GM13976 (cell line): ENCODE measurements around the gene ABHD10.

Source experiments
- DNase-seq: peaks from one replicate; pipeline ENCODE4 v3.0.0; 2012; ENCODE audit warnings: low spot score
- in situ Hi-C: fragments of 300-500 bp; cut with MboI; formaldehyde crosslinking; loops from one replicate; pipeline ENCODE4 v1.12.0; 2022; ENCODE audit warnings: low sequenced_read_pairs, mixed read lengths, inconsistent platforms; ENCODE audit not compliant: unreplicated experiment
- TF ChIP-seq, protein P1 (sequence below): IDR thresholded peaks from 2 replicates; pipeline ENCODE4 v1.5.1; 2012; ENCODE audit warnings: borderline replicate concordance, mild to moderate bottlenecking; ENCODE audit not compliant: insufficient read depth; ENCODE audit errors: extremely low read depth, missing control alignments, control extremely low read depth

The ABHD10 gene

GRCh38 chr3:112002096-112002971, 23.5 kb downstream of the ABHD10 start:
- TF ChIP-seq, protein P1, sequence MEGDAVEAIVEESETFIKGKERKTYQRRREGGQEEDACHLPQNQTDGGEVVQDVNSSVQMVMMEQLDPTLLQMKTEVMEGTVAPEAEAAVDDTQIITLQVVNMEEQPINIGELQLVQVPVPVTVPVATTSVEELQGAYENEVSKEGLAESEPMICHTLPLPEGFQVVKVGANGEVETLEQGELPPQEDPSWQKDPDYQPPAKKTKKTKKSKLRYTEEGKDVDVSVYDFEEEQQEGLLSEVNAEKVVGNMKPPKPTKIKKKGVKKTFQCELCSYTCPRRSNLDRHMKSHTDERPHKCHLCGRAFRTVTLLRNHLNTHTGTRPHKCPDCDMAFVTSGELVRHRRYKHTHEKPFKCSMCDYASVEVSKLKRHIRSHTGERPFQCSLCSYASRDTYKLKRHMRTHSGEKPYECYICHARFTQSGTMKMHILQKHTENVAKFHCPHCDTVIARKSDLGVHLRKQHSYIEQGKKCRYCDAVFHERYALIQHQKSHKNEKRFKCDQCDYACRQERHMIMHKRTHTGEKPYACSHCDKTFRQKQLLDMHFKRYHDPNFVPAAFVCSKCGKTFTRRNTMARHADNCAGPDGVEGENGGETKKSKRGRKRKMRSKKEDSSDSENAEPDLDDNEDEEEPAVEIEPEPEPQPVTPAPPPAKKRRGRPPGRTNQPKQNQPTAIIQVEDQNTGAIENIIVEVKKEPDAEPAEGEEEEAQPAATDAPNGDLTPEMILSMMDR = no peak
- DNase-seq = no peak
- in situ Hi-C loops = no loop called here

- in situ Hi-C loops = no loop called here
- TF ChIP-seq, protein P1 = no peak
- no peak for DNase-seq
These were observed 24.7 kb downstream of the ABHD10 start for GRCh38 chr3:112003321-112004080.

DNA sequence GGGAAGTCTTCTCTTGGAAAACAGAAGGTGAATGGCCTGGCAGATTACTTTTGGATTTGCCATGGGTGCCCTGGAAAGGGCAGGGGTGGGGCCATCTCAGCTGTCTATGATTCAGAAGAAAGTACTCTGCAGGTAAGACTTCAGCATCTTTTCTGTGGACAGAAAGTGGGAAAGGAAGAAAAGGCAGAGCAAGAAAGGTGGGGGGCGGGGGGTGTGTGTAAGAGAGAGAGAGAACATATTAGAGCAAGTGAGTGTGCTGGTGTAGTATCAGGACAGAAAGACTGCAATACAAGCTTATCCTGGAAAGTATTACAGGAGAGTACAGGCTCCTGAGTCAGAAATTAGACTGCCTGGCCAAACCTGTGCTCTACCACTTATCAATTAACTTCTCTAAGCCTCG, 25.4 kb downstream of the ABHD10 start:
- in situ Hi-C loops = no loop called here

DNA sequence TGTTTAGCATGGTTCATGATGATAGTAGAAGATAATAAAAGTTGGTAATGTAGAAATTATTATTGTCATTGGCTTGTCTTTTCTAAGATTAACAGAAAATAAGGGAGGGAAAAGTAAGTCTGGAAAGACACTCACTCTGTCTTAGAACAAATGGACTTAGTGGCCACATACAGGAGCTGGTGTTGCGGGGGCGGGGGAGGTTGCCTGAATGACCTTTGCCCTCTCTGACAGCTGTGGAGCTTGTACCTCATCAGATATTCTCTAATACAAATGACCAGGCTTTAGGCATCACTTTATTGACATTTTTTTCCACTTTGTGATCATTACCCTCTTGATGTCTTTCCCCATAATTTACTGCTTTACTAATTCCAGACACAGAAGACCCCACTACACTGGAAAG, 25.8 kb downstream of the ABHD10 start:
- no peak for DNase-seq
- TF ChIP-seq, protein P1 = no peak
- in situ Hi-C loops = no loop called here

More for the DNA sequence above, 25.4 kb downstream of the ABHD10 start:
- DNase-seq = no peak
- TF ChIP-seq, protein P1 = no peak

- no peak for DNase-seq
- in situ Hi-C loops = no loop called here
- TF ChIP-seq, protein P1 = no peak
These were observed 26.4 kb downstream of the ABHD10 start for GRCh38 chr3:112005091-112005672.

DNA sequence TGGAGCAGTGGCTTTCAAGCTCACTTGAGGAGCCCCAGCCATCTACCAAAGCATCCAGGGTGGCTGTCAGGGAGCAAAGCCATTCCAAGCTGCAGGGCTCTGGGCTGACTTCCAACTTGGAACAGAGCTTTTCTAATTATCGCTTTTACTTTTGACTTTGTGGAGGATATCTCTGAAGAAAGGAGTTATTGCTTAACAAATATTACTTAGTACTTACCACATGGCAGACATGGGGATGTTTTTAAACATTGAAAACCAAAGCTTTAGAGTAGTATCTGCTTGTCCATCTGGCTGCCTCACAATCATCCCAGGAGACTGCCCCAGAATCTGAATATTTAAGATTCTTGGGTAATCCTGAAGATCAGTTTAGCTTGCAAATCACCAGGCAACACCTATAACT, 28.8 kb downstream of the ABHD10 start:
- no peak for DNase-seq
- TF ChIP-seq, protein P1 = no peak
- in situ Hi-C loops = no loop called here
